Measurements from ENCODE around the gene ULK4.

Gene ULK4

GRCh38 chr3:41350441-41350840, 611.5 kb downstream of the ULK4 start:
- Histone ChIP-seq H3K27me3 (ENCODE audit: insufficient read depth, low read length) (no peaks in the 10 kb centered on the region), H2AFZ (ENCODE audit: low read depth, low read length) (no peak overlapping the region), H3K4me1 (ENCODE audit: insufficient read depth, low read length) (no peaks in the 10 kb centered on the region), H3K9me3 (ENCODE audit: low read length) (no peaks in the 10 kb centered on the region), H3K4me3 (ENCODE audit: low read length) (no peak overlapping the region), H3K36me3 (ENCODE audit: insufficient read depth, low read length) (no peaks in the 10 kb centered on the region)

- H3K27me3 ChIP-seq (ENCODE audit: insufficient read depth, low read length): no peaks in the 10 kb centered on the region
- H3K36me3 ChIP-seq (ENCODE audit: insufficient read depth, low read length): no peaks in the 10 kb centered on the region
- H2AFZ ChIP-seq (ENCODE audit: low read depth, low read length): no peak overlapping the region
- no peaks in the 10 kb centered on the region for H3K9me3 ChIP-seq (ENCODE audit: low read length)
- H3K4me3 ChIP-seq (ENCODE audit: low read length): no peak overlapping the region
- H3K4me1 ChIP-seq (ENCODE audit: insufficient read depth, low read length): no peaks in the 10 kb centered on the region
These were observed 613.5 kb downstream of the ULK4 start for GRCh38 chr3:41348401-41348800.

DNA sequence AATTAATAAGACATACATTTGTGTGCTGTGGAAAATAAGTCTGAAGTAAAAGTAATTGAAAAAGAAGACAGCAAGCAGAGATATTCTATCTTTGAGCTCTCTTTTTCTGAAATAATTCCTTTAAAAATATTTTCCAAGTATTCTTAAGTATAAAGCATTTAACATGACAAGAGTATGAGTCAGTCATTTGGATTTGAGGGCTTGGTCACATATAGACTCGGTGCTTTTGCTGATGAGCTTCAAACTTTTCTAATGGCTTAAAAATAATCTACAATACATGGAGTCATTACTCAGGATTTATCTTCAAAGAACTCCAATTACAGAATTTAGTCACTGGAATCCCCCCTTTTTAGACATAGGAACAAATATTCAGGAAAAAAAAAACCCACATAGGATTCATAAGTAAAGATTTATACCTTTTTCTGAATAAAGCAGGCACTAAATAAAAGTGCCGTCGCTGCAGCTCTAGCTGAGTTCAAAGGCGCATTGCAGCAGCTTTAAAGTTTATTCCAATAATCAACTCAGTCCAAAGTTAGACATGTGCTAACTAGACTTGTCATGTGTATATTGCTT, 615.1 kb downstream of the ULK4 start:
- no peaks in the 10 kb centered on the region for H3K9me3 ChIP-seq (ENCODE audit: low read length)
- H3K36me3 ChIP-seq (ENCODE audit: insufficient read depth, low read length): no peaks in the 10 kb centered on the region
- H2AFZ ChIP-seq (ENCODE audit: low read depth, low read length): no peak overlapping the region
- no peaks in the 10 kb centered on the region for H3K4me1 ChIP-seq (ENCODE audit: insufficient read depth, low read length)
- H3K4me3 ChIP-seq (ENCODE audit: low read length): no peak overlapping the region
- H3K27me3 ChIP-seq (ENCODE audit: insufficient read depth, low read length): no peaks in the 10 kb centered on the region

DNA sequence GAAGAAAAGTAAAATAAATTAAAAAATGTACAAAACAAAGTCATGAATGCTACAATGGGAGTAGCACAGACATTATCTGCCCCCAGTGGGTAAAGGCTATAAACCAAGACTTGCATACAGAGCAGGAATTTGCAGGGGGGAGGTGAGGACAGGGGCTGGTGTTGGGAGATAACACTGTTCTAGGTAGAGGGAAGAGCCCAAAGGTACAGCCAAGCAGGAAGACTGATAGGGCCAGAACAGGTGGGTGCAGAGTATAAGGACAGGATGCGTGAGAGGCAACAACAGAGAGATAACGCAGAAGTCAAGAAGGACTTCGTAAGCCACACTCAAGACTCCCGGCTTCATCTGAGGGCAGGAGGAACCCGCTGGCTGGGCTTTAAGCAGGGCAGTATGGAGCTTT, 616.1 kb downstream of the ULK4 start:
- Histone ChIP-seq H2AFZ (ENCODE audit: low read depth, low read length) (no peak overlapping the region), H3K36me3 (ENCODE audit: insufficient read depth, low read length) (no peaks in the 10 kb centered on the region), H3K9me3 (ENCODE audit: low read length) (no peaks in the 10 kb centered on the region), H3K27me3 (ENCODE audit: insufficient read depth, low read length) (no peaks in the 10 kb centered on the region), H3K4me1 (ENCODE audit: insufficient read depth, low read length) (peaks cover 5% of the 10 kb centered on the region), H3K4me3 (ENCODE audit: low read length) (no peak overlapping the region)

DNA sequence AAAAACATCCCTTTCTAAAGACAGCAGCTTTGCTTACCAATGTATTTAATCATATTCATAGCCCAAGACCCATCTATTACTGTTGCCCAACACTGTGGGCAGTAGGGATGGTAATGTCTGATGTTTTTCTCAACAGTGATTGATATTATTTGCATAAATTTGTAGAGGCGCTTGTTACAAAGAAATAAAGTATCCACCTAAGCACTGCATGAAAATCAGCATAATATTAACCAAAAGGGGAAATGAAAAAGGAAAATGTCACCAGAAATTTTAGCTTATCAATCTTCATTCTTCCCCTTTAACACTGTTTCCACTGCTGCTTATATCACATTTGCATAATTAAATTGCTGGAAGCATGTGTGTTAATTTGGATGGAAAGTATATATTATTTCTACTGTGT, 622.1 kb downstream of the ULK4 start:
- Histone ChIP-seq H2AFZ (ENCODE audit: low read depth, low read length) (no peak overlapping the region), H3K4me1 (ENCODE audit: insufficient read depth, low read length) (peaks cover 9% of the 10 kb centered on the region), H3K27me3 (ENCODE audit: insufficient read depth, low read length) (no peaks in the 10 kb centered on the region), H3K4me3 (ENCODE audit: low read length) (no peak overlapping the region), H3K36me3 (ENCODE audit: insufficient read depth, low read length) (no peaks in the 10 kb centered on the region), H3K9me3 (ENCODE audit: low read length) (no peaks in the 10 kb centered on the region)

DNA sequence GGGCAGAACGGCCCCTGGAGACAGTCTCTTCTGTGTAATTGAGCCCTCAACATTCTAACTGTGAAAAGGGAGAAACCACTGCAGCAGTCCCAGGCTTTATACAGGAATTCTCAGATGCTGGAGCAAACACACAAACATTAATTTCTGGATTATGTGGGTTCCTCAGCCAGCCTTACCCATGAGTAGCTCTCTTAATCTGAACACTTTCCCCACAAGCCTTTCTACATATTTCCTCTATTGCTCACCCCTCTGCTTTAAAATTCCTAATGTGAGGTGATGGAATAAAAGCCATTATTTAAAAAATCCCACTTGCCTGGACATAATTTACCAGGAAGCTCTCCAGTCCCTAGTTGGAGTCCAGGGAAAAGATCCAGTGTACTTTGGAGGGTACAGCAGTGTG, 623.6 kb downstream of the ULK4 start:
- no peak overlapping the region for H3K4me3 ChIP-seq (ENCODE audit: low read length)
- H3K27me3 ChIP-seq (ENCODE audit: insufficient read depth, low read length): no peaks in the 10 kb centered on the region
- H3K36me3 ChIP-seq (ENCODE audit: insufficient read depth, low read length): no peaks in the 10 kb centered on the region
- H3K4me1 ChIP-seq (ENCODE audit: insufficient read depth, low read length): peaks cover 9% of the 10 kb centered on the region
- H3K9me3 ChIP-seq (ENCODE audit: low read length): no peaks in the 10 kb centered on the region
- H2AFZ ChIP-seq (ENCODE audit: low read depth, low read length): no peak overlapping the region

DNA sequence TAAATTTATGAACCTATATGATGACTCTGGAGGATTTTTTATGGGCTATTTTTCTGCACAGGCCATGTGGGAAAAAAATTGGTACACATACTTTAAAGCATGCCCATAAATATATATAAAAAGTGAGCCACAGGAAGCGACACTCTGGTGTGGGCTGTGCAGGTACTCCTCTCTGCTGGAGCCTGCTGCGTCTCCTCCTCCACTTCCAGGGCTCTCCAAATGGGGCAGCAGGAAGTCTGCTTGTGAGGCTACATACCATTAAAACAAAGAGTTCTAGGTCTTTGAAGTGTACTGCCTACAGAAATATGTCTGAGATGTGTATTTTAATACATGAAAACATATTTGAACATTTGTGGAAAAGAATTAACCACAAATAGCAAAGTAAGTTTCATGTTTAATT, 627.5 kb downstream of the ULK4 start:
- peaks cover 21% of the 10 kb centered on the region for H3K4me1 ChIP-seq (ENCODE audit: insufficient read depth, low read length)
- no peak overlapping the region for H3K4me3 ChIP-seq (ENCODE audit: low read length)
- H3K27me3 ChIP-seq (ENCODE audit: insufficient read depth, low read length): no peaks in the 10 kb centered on the region
- H2AFZ ChIP-seq (ENCODE audit: low read depth, low read length): no peak overlapping the region
- H3K9me3 ChIP-seq (ENCODE audit: low read length): no peaks in the 10 kb centered on the region
- no peaks in the 10 kb centered on the region for H3K36me3 ChIP-seq (ENCODE audit: insufficient read depth, low read length)

DNA sequence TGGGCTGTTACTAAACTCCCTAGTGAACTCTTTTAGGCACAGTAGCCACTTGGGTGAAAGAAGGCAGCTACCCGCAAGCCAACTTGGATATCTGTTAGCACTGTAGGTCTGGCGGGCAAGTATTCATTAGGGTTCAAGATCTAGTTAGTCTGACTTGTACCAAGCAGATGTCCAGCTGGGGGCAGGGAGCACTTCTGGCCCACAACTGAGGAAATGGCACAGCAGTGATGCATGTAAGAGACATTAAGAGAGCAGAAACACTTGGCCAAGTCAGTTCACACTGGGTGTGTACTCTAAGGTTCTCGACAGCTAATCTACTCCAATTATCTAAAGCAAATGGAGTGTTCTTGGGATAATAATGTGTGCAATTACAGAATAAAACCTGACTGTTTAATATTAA, 630.9 kb downstream of the ULK4 start:
- H2AFZ ChIP-seq (ENCODE audit: low read depth, low read length): no peak overlapping the region
- H3K4me1 ChIP-seq (ENCODE audit: insufficient read depth, low read length): peaks cover 25% of the 10 kb centered on the region
- H3K4me3 ChIP-seq (ENCODE audit: low read length): no peak overlapping the region
- H3K9me3 ChIP-seq (ENCODE audit: low read length): no peaks in the 10 kb centered on the region
- H3K27me3 ChIP-seq (ENCODE audit: insufficient read depth, low read length): no peaks in the 10 kb centered on the region
- no peaks in the 10 kb centered on the region for H3K36me3 ChIP-seq (ENCODE audit: insufficient read depth, low read length)

DNA sequence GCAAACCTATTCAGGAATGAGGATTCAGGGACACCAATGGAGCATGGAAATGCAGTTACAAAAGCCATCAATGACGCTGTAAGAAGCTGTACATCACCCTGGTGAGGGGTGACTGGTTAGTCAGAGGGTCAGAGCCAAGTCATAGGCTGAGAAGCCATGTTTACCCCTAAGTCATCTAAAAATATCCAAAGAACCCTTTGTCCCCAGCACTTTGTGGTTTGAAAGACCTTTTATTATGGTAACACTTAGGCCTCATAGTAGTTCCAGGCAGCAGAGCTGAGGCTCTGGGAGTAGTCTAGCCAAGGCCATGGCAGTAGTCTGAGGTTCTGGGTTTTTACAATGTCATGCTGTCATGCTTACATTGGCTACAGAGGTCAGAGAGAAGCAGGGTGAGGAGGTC, 631.4 kb downstream of the ULK4 start:
- no peaks in the 10 kb centered on the region for H3K27me3 ChIP-seq (ENCODE audit: insufficient read depth, low read length)
- H2AFZ ChIP-seq (ENCODE audit: low read depth, low read length): no peak overlapping the region
- no peaks in the 10 kb centered on the region for H3K9me3 ChIP-seq (ENCODE audit: low read length)
- H3K4me1 ChIP-seq (ENCODE audit: insufficient read depth, low read length): peaks cover 25% of the 10 kb centered on the region
- H3K4me3 ChIP-seq (ENCODE audit: low read length): no peak overlapping the region
- no peaks in the 10 kb centered on the region for H3K36me3 ChIP-seq (ENCODE audit: insufficient read depth, low read length)

DNA sequence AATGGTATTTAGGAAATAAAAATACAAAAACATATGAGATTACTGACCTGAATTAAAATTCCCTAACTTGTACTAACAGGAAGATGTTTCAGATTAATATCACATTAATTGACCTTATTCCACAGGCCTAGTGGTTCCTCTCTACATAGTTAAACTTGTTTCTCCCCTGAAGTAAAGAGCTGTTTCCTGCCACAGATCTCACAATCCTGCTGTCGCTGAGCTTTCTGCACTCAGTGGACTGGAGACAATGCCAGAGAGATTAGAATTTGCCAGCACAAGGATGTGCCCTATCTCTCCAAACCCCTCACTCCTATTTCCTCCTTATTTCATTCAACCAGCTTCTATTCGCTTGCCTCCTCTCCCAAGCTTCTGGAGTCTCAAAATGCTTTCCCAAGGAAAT, 632.0 kb downstream of the ULK4 start:
- H3K27me3 ChIP-seq (ENCODE audit: insufficient read depth, low read length): no peaks in the 10 kb centered on the region
- H2AFZ ChIP-seq (ENCODE audit: low read depth, low read length): no peak overlapping the region
- peaks cover 25% of the 10 kb centered on the region for H3K4me1 ChIP-seq (ENCODE audit: insufficient read depth, low read length)

GRCh38 chr3:41328926-41329325, 633.0 kb downstream of the ULK4 start:
- no peak overlapping the region for H3K4me3 ChIP-seq (ENCODE audit: low read length)
- no peaks in the 10 kb centered on the region for H3K36me3 ChIP-seq (ENCODE audit: insufficient read depth, low read length)
- H3K9me3 ChIP-seq (ENCODE audit: low read length): no peaks in the 10 kb centered on the region
- H3K4me1 ChIP-seq (ENCODE audit: insufficient read depth, low read length): peaks cover 31% of the 10 kb centered on the region
- no peaks in the 10 kb centered on the region for H3K27me3 ChIP-seq (ENCODE audit: insufficient read depth, low read length)
- no peak overlapping the region for H2AFZ ChIP-seq (ENCODE audit: low read depth, low read length)

More for the DNA sequence above, 632.0 kb downstream of the ULK4 start:
- Histone ChIP-seq H3K9me3 (ENCODE audit: low read length) (no peaks in the 10 kb centered on the region), H3K4me3 (ENCODE audit: low read length) (no peak overlapping the region), H3K36me3 (ENCODE audit: insufficient read depth, low read length) (no peaks in the 10 kb centered on the region)

- Histone ChIP-seq H3K36me3 (ENCODE audit: insufficient read depth, low read length) (no peaks in the 10 kb centered on the region), H3K9me3 (ENCODE audit: low read length) (no peaks in the 10 kb centered on the region), H3K4me1 (ENCODE audit: insufficient read depth, low read length) (peaks cover 34% of the 10 kb centered on the region), H2AFZ (ENCODE audit: low read depth, low read length) (no peak overlapping the region), H3K27me3 (ENCODE audit: insufficient read depth, low read length) (no peaks in the 10 kb centered on the region), H3K4me3 (ENCODE audit: low read length) (no peak overlapping the region)
These were observed 634.2 kb downstream of the ULK4 start for GRCh38 chr3:41327718-41328117.

DNA sequence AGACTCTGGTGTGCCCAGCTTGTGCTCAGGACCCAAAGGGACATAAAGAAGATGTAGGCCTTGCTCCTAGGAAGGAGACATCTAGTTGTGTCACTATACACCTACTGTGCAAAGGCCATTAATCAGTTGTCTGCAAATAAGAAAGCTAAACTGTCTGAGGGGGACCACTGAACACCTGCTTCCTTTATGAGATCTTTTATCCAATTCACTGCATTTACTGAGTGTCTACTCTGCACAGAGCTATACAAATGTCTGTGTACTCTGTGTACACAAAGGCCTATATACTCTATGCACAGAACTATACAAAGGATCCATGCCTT, 637.8 kb downstream of the ULK4 start:
- H3K27me3 ChIP-seq (ENCODE audit: insufficient read depth, low read length): no peaks in the 10 kb centered on the region
- H2AFZ ChIP-seq (ENCODE audit: low read depth, low read length): no peak overlapping the region
- H3K4me1 ChIP-seq (ENCODE audit: insufficient read depth, low read length): peaks cover 17% of the 10 kb centered on the region
- H3K9me3 ChIP-seq (ENCODE audit: low read length): no peaks in the 10 kb centered on the region
- no peaks in the 10 kb centered on the region for H3K36me3 ChIP-seq (ENCODE audit: insufficient read depth, low read length)
- no peak overlapping the region for H3K4me3 ChIP-seq (ENCODE audit: low read length)

DNA sequence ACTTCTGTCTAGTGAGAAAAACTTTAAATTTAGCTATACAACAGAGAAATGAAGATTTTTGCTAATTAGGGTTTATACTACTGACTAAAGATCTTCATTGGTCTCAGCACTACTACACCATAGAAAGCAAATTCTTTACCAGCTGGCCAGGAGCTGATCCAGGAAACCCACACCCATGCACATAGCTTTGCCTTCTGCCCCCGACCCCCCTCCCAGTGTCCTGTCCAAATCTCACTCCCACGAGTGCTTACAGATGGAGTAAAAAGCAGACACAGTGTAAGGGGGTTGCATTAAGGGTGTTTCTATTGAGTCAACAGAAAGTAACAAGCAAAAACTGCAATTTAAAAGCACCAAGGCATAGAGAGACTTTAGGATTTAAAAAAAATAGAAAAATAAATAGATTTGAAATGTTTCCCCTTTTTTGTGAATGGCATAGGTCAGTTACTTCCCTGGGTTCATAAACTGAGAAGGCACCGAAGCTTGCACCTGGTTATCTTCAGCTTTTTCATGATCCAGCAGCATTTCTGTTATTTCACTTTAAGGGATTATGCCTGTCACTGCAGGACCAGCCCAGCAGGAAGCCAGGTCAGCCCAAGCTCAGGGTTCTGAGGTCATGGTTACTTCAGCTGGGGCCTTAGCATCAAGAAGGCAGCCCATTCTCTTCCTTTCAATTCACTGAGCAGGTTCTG, 638.3 kb downstream of the ULK4 start:
- no peak overlapping the region for H2AFZ ChIP-seq (ENCODE audit: low read depth, low read length)
- H3K4me1 ChIP-seq (ENCODE audit: insufficient read depth, low read length): peaks cover 15% of the 10 kb centered on the region
- no peaks in the 10 kb centered on the region for H3K36me3 ChIP-seq (ENCODE audit: insufficient read depth, low read length)
- H3K9me3 ChIP-seq (ENCODE audit: low read length): no peaks in the 10 kb centered on the region
- no peak overlapping the region for H3K4me3 ChIP-seq (ENCODE audit: low read length)
- H3K27me3 ChIP-seq (ENCODE audit: insufficient read depth, low read length): no peaks in the 10 kb centered on the region
